RPMI7951 (cell line): Measurements from ENCODE around the gene ZBTB20. TPM values are rescaled to one million over a fixed set of nuclear protein-coding genes. Genes with fewer than 3 reads are reported as not detected.

Source experiments
- DNase-seq: peaks from one replicate; pipeline ENCODE4 v3.0.0-alpha.2; 2012; ENCODE audit warnings: low read depth
- total RNA-seq: library from RNA; depleted of rRNA; stranded (reverse); fragments of >200 nt; shearing (Covaris generic); gene quantifications from 2 replicates; pipeline ENCODE4 v1.2.3, GENCODE V29; 2014

The ZBTB20 gene
- total RNA-seq, 1 experiment from 2014 or later, result 9.0 TPM

DNA sequence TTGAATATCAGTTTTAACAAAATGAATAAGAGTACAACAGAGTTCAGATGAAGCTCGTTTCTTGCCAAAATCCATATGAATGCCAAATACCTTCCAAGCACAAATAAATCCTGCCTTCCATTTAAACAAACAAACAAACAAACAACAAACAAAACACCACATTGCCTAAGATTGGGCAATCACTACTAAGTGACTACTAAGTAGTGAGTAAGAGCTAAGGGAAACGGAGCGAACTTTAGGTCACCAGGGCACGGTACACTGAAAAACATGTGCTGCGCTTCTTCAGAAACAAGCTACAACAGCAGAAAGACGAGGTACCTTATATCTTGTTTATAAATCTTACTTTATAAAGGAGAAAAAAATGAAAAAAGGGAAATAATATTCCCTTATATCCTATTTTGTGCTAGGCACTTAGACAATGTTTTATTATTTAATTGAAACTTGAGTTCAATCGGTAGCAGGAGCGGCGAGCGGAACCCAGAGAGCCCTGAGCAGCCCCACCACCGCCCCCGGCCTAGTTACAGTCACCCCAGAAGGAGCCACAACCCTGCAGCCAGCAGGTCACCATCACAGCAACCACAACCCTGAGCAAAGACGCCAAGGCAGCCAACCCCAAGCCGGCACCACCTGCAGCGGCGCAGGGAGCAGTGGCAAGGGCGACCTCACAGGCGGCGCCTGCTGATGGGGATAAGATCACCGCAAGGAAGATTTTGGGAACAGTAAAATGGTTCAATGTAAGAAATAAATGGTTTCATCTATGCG, 216.9 kb downstream of the ZBTB20 start:
- no peak for DNase-seq

DNA sequence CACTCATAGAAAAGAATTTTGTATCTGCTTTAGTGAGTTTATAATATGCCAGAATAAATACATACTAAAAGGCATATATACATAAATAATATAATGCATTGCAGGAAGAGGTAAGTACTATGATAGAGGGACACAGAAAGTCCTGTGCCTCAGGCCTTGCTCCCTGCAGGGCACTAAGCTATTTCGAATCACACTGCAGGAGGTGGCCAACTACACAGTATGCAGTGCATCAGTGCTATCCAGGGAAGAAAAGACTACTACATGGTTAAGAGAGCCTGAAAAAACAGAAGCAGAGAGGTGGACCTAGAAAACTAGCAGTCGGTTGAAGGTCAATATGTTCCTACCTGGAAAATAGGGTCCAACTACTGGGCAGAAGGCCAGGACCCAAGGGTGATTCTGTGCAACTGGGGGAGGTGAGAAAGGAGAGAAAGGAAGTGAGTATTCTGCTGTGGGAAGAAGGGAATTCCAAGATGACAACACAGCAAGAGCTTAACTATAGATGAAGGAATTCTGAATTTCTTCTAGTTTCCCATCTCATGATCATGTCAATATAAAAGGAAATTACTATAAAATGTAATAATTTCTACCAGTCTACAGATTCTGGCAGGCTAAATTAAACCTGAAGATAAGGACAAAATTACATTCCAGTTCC, 218.0 kb downstream of the ZBTB20 start:
- DNase-seq, result peak; percentile 1

DNA sequence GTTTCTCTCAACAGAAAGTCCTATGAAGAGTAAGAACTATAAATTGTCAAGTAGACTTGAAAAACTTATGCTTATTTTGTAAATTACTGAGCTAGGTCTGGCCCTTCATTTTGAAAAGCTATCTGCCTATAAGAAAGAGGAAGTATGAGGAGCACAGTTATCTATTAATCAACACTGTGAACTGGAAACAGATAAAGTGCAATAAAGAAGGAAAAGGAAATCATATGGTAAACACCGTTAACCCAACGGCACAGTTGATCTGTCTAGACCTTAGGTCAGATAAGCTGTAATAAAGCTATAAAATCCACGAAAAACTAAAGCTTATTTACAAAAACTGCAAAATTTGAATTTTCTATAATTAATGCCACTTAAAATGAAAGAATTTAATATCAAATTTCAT, 242.5 kb downstream of the ZBTB20 start:
- no peak for DNase-seq

DNA sequence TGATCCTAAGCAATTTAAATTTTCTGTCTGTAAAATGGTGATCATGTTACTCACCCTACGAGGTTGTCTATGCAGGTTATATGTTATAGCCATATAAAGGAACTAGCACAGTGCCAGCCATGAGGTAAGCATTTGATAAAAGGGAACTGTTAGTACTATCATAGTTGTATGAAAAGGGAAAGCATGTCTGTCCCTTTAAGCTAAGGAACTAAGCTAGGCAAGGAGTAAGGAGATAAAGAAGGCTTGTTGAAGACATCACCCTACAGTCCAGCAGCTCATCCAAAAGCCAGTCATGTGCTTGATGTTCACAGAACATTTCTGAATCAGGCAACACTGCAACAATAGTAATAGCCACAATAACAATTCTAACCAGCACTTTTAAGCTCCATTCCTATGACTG, 243.9 kb downstream of the ZBTB20 start:
- DNase-seq, result no peak

DNA sequence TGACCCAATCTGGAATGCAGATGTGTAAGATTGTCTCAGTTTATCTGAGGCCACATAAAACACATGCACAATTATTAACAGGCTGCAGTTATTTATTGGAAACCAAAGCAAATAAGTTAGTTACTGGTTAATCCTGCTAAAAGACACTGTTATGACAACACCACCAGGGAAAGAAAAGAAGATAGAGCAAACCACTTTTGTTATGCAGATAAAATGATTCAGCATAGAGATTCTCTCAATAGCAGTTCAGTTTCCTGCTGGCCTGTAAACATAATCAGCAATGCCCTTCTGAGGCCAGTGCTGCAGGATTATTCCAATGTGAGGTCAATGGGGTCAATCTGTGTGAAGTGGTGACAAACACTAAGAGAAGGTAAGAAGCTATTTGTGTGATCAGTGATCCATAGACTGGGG, 244.4 kb downstream of the ZBTB20 start:
- DNase-seq, result no peak

DNA sequence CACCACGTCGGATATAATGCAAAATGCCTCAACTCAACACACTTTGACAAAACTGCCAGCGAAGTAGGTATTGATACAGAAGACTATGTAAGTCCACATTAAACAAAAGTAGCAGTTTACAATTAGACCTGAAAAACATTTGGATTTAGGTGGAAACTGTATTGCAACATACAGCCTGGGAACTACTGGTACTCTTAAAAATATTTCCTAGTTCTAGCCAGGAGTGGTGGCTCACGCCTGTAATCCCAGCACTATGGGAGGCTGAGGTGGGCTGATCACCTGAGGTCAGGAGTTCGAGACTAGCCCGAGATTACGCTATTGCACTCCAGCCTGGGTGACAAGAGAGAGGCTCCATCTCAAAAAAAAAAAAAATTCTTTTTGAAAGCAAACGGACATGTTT, 246.2 kb downstream of the ZBTB20 start:
- no peak for DNase-seq

DNA sequence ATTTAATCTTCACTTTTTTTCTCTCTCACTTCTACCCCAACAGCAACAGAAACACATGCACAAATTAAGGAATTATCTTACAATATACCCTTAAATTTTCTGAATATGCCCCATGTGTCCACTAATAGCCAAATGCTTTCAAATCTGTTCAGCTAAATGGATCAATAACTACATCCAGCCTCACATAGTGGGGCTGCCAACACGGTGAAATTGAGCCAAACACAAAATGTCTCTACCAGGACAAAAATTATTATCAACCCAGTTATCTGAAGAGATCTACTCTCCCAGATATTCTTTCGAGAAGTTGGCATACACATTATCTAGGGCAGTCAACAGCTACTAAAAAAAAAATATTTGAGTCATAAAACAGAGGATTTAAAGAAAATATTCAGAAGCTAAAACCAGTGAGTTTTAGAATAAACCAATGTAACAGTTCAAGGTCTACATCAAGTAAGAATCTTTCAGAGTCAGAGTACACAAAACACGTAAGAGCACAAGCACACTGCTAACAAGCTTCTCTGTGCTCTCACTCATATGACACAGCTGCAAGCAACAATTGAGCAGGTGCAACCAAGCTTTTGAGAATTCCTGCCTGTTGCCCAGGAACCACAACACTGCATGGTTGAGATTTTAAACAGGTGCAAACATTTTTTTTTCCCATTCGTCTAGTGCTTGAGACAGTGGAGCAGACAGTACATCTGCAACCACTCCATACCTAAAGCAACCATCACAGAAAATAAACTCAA, 247.7 kb downstream of the ZBTB20 start:
- DNase-seq, result no peak

DNA sequence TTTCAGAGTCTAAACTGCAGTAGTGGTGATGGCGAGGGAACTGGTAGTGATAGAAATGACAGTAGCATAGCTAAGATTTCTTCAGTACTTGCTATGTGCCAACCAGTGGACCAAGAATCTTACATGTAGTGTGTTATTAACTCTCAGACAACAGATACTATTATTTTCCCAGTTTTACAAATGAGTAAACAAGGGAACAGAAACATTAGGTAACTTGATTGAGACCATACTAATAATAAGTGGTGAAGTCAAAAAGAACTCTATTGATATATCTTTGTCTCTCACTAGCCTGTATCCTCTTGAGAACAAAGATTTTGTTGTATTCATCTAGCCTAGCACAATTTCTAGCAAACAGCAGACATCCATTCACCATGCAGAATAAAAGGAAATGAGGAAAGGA, 250.1 kb downstream of the ZBTB20 start:
- no peak for DNase-seq

DNA sequence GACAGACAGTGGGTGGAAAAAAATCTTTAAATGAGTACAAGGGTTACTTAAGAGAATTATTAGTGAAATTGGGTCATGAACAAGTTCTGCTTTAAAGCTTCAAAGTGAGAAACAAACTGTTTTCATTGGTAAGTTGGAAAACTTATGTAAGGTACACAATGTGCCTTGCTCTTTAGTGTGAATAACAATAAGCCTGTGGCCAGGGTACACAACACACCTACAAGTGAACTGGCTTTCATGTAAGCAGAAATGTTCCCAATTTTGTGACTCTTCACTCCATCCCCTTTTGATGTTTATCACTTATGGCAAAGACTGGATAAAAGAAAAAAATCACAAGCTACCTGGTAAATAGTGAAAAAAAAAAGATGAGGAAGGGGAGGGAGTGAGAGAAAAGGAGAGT, 253.7 kb downstream of the ZBTB20 start:
- DNase-seq, result no peak

DNA sequence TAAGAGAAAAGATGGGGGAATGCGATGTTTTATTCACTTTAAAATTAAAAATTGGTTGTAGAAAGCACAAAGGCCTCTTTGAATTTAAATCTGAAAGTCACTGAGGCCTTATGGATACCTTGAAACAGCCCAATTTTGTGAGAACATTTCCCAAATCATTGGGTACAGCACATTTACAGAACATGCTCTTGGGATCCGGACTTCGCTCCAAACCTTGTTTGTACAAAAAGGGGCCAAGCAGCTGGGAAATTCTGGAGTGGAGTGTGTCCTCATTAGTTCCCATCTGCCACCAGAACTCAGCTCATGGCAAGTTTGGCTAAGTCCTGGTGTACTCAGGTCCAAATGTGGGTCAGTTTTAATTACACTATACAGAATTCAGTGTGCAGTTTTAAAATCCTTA, 254.2 kb downstream of the ZBTB20 start:
- DNase-seq, result no peak

DNA sequence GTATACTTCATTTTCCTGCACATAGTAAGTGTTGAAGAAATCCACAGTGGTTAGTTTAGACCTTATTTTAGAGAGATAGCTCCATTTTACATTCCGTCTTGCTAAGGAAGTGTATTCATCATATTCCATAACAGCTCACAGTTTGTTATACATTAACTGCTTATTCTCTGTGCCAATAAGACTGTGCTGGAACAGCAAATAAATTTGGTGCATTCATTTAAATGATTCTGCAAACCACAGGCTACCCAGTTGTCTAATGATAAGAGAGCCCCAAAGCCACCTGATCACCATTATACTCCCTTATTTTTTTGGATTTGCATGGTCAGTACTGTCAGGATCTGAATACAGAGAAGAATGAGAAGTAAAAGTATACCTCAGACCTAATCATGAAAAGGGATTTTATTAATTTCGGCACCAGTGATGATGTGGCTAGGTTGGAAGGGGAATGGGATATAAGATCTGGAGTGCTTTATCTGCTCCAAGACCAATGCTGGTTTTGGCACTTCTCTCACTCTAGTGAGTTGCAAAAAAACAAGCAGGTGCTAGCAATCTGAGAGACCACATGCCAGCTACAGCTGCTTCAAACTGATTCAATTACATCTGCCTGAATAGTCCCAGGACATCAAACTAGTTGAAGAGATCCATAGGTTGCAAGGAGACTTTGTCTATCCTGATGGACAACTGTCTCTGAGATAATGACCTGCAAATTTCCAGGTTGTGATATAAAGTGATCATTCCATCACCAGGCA, 254.8 kb downstream of the ZBTB20 start:
- no peak for DNase-seq

DNA sequence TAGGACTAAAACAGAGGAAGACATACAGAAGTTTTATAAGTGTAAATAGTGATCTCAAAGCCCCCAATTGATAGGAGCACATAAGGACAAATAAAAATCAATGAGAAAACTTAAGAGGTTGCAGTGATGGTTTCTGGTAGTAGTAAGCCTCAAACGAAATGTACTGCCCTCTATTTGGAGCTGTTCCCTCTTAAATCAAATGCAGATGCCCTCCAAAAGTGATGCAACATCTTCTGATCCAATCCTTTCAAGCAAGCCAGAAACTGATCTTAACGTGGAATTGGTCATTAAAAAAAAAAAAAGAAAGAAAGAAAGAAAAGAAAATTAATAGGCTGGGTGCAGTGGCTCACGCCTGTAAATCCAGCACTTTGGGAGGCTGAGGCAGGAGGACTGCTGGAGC, 259.3 kb downstream of the ZBTB20 start:
- DNase-seq, result peak; percentile 8

DNA sequence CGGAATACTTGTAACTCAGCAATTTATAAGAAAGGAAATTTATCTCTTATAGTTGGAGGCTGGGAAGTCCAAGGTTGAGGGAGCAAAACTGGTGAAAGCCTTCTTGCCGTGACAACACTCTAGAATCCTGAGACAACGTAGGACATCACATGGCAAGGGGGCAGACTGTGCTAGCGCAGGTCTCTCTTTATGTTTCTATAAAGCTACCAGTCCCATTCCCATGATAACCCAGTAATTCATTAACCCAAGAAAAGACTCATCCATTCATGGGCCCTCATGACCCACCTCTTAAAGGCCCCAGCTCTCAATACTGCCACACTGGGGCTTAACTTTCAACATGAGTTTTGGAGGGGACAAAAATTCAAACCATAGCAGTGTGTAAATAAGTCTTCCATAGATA, 260.2 kb downstream of the ZBTB20 start:
- DNase-seq, result no peak

DNA sequence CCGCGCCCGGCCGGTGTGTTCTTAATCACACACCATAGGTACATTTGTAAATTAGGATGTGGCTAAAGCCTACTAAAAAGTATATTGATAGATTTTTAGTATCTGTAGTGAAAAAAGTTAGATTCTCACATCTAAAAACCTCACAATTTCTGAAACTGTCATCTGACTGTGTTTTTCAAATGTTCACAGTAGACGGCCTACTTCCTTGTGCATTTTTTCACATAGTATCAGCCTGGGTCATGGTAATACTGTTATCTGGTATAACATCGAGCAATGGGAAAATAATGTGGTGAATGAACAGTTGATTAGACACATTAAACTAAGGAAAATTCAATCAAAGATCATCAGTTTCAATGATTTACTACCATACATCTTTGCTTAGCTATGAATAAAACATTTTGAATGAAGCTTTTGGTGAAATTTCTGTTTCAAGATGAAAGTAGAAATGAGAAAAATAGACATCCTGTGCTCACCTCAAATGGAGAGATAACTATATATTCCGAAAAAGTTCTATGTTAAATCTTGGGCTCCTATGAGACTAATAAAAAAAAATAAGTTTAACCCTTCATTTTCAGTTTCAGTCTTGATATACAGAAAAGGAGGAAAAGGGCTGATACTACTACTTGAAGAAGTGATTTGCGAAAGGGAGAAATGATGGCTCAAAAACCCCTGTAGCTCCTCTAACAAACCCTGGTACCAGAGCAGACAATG, 262.7 kb downstream of the ZBTB20 start:
- no peak for DNase-seq

DNA sequence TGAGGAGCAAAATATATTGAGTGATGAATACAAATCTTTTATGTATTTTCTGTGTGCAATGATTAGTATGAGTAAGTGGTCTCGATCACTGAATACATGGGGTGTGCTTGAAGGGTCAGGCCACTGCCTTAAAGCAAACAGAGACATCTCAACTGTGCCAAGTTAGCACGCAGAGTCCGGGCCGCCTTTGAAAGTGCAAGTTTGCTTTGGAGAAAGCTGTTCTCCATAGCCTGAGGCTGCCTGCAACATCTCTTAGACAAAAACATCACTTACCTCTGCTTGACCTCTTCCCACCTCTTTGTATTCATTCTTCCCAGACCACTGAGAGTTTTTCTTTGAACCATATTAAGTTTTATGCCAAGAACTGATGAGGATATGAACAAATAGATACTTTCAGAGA, 267.0 kb downstream of the ZBTB20 start:
- DNase-seq, result peak; percentile 84

DNA sequence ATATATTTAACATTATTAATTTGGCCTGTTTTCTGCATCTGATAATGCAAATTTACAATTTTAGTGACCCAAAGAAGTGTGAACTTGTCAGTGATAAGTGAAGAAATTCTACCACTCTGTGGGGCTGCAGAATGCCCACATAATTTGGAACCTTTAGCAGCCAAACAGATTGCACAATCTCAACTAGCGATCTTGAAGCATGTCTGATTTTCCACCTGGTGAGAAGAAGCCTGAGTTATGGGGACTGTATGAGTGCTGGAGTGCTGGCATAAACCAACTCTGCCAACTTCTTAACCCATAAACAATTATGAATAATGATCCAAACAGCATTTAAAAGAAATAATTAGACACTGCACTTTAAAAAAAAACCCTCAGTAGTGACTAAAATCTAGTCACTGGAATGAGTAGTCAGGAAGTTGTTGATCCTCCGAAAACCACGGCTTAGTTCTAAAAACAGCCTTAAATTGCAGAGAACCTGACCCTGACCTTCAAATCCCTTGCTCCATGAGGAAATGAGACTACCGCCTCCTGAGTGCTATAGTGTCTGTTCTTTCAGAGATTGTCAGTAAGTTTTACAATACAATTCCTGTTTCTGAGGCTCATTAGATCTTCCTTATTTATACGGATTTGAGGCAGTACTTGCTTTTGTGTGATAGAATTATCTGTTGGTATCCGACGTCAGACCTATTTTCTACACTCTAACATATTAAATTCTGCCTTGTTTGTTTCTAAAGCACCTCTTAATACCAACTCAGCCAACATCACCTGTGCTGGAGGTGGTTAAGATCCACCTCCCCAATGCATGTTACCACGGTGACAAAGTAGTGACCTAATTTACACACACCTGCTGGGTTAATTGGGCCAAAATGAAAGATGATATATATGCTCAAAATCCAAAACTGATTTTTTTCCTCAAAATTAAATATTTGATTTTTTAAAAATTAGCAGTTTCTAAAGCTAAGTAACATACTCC, 267.7 kb downstream of the ZBTB20 start:
- peak; percentile 75 for DNase-seq

DNA sequence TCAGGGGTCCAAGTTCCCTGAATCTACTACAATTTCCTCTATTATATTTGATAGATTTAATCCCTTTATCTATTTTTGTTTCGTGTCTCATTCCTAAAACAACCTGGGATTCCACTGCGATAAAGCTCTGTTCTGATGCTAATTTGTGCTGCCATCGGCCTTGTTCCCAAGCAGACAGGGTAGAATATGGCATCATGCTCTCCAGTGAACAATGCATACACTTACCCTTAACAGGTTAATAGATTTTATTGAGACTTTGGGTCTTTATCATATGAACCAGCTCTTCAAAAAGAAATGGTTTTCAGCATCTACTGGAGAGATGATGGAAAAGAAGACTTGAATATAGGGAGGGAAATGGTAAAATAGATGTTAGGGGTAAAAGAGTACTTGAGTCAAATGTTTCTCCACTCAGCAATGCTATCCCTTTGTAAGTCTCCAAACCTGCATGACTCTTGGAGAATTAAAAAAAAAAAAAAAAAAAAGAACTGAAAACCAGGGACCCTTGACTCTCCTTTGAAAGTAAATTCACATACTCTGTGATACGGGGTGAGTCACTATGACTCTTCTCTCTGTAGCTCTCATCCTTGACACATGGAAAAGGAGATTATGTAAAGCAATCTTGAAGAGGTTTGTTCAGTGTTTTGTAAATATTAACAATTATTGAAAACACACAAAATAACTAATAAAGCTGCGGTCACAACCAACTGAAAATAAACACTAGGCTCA, 268.8 kb downstream of the ZBTB20 start:
- peak; percentile 69 for DNase-seq

DNA sequence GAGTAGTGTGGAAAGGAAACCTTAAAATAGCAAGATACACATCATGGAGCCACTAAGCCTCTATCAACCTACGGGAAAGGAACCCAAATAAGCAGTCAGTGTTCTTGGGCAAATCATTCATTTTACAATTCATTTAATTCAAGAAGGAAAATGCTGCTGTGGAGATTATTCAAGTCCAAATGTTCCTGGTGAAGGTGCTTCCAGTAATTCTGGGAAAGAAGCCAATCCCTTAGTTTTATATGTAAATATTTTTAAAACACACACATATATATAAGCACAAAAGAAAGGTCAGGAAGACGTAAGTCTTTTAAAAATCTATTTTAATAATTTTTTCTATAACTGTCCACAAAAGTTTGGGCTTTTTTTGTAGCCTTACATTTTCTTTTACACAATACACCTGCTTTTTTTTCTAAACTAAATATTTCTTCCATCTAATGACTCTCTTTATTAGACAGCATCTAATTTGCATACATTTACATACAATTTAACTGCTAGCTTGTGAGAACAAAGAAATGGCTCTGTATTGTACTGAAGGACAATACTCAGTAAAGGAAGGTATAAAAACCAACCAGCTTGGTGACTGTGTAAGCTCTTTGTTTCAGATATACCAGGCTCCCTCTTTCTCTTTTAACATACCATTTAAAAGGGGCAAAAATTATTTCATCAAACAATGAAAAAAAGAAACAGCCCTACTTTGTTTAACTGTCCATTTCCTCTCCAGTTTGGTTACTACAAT, 269.5 kb downstream of the ZBTB20 start:
- DNase-seq, result no peak

DNA sequence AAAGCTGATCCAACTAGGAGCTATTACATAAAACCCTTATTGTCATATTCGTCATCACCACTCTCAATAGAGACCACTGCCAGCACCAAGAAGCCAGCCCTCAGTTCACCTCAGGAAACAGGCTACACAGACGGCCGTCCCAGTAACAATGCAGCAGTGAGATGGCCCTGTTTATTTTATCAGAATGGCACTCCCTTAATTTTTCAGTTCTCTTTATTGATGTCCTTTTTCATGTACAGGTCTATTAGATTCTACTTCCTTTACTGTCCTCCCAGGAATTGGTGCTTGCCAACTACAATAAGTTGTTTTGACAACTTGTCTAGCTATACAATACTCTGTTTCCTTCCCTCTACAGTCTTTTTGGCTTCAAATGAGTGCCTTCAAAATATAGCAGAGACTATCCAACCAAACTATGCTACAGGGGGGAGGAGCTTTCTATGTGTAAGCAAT, 272.5 kb downstream of the ZBTB20 start:
- no peak for DNase-seq
